ENCODE results near the gene CLEC19A. TPM values are rescaled to one million over a fixed set of nuclear protein-coding genes. Genes with fewer than 3 reads are reported as not detected.

Gene CLEC19A
- 0.07 to 0.18 TPM (median 0.08 TPM) in 4 of 5 replicates, not detected in the other for total RNA-seq (2022; extraction: Qiagen RNA extraction)

GRCh38 chr16:19285431-19285830 lies at the start of gene CLEC19A:
CLEC19A (plus strand) TSS chr16:19285731; CDS start chr16:19285852, 121 bp downstream.

Other genes with a start within 250 kb of the CLEC19A start
- gene COQ7, start 218.1 kb upstream of the CLEC19A start, total RNA-seq (2022; extraction: Qiagen RNA extraction), result 22.6 to 24.9 TPM (median 24.2 TPM) in 5 replicates
- 11.6 to 20.2 TPM (median 16.1 TPM) in 5 replicates for gene ITPRIPL2, start 171.8 kb upstream of the CLEC19A start, total RNA-seq (2022; extraction: Qiagen RNA extraction)
- gene SYT17, start 117.5 kb upstream of the CLEC19A start, total RNA-seq (2022; extraction: Qiagen RNA extraction), result 10.8 to 13.7 TPM (median 12.2 TPM) in 5 replicates
- 5.8 to 7.1 TPM (median 6.0 TPM) in 5 replicates for gene TMC5, start 132.2 kb downstream of the CLEC19A start, total RNA-seq (2022; extraction: Qiagen RNA extraction)
- gene GDE1, start 236.4 kb downstream of the CLEC19A start, total RNA-seq (2022; extraction: Qiagen RNA extraction), result 79.9 to 93.5 TPM (median 83.2 TPM) in 5 replicates
- 7.7 to 10.6 TPM (median 10.2 TPM) in 5 replicates for gene CCP110, start 238.2 kb downstream of the CLEC19A start, total RNA-seq (2022; extraction: Qiagen RNA extraction)